ENCODE measurements around the gene FAM174A. TPM values are rescaled to one million over a fixed set of nuclear protein-coding genes. Genes with fewer than 3 reads are reported as not detected.

FAM174A gene
- total and polyA plus RNA-seq, 2 of the 4 experiments (the other 2 are of a cell fraction), result 2.7 to 10.3 TPM

- no CpG with 5 or more reads among the region's 1 CpG for WGBS, 2 experiments (ENCODE audit: extremely low coverage in 2 of 2, insufficient read length in 1 of 2)
- H4K5ac ChIP-seq (ENCODE audit: low read depth, low read length), result no peak overlapping the region
- no peak overlapping the region for H2AK9ac ChIP-seq (replicated peaks; ENCODE audit: low read depth, low read length, poor library complexity)
- H3K9ac ChIP-seq (ENCODE audit: low read depth, low read length), result no peak overlapping the region
- no peak overlapping the region for H3K4me2 ChIP-seq (ENCODE audit: low read depth, low read length)
- H3K18ac ChIP-seq (ENCODE audit: low read depth, low read length), result no peak overlapping the region
- no peak overlapping the region for H3K4me3 ChIP-seq (ENCODE audit: insufficient read depth, low read depth, low read length)
- in situ Hi-C loops (cut with MboI; ENCODE audit: low sequenced_read_pairs), result no loop called here
- dilution Hi-C loops (cut with HindIII; ENCODE audit: low sequenced_read_pairs, unreplicated experiment), result no loop called here
- H3K79me1 ChIP-seq (ENCODE audit: low read depth in 1 of 2, low read length in 2 of 2), result no peaks in the 10 kb centered on the region
- ChIA-PET POLR2A (ENCODE audit: unreplicated experiment) (no interaction called here), CTCF (no interaction called here)
- H2AK5ac ChIP-seq (ENCODE audit: low read depth, low read length), result no peak overlapping the region
- H2BK120ac ChIP-seq (ENCODE audit: low read depth, low read length), result no peak overlapping the region
- no peak for ATAC-seq (ENCODE audit: low read depth)
- no peaks in the 10 kb centered on the region for H3K4me1 ChIP-seq (ENCODE audit: control insufficient read depth, insufficient read depth, low read length)
- H2BK5ac ChIP-seq (ENCODE audit: low read depth, low read length, poor library complexity, severe bottlenecking), result no peak overlapping the region
- H3K27ac ChIP-seq (ENCODE audit: insufficient read depth, low read length), result no peak overlapping the region
- no peak overlapping the region for H3K14ac ChIP-seq (replicated peaks; ENCODE audit: low read depth, low read length)
- DNase-seq, result peak; percentile 5
- no peak overlapping the region for H2BK15ac ChIP-seq (ENCODE audit: low read depth, low read length)
- BruUV-seq (replicated peaks), result no TSS peak
- H2BK20ac ChIP-seq (ENCODE audit: low read depth, low read length), result no peak overlapping the region
- H3K4ac ChIP-seq (ENCODE audit: low read depth, low read length), result no peak overlapping the region
- H3K56ac ChIP-seq (ENCODE audit: extremely low read depth, insufficient read depth, low read length), result no peak overlapping the region
- H3K23ac ChIP-seq (ENCODE audit: low read depth, low read length), result no peak overlapping the region
- no peaks in the 10 kb centered on the region for H3K9me3 ChIP-seq (ENCODE audit: control insufficient read depth, insufficient read depth, low read length)
- H2AFZ ChIP-seq (replicated peaks; ENCODE audit: low read length, poor library complexity), result no peak overlapping the region
- H3K36me3 ChIP-seq (ENCODE audit: control insufficient read depth, insufficient read depth, low read length), result no peaks in the 10 kb centered on the region
- H4K91ac ChIP-seq (ENCODE audit: insufficient read depth, low read depth, low read length), result no peak overlapping the region
- H3K9me1 ChIP-seq (ENCODE audit: insufficient read depth, low read length), result no peaks in the 10 kb centered on the region
- no peaks in the 10 kb centered on the region for H4K20me1 ChIP-seq (ENCODE audit: insufficient read depth, low read length)
- H4K8ac ChIP-seq (ENCODE audit: low read depth in 2 of 2, low read length in 2 of 2), result no peak overlapping the region
- intact Hi-C loops (cut with micrococcal nuclease), result no loop called here
- no peaks in the 10 kb centered on the region for H3K27me3 ChIP-seq (ENCODE audit: control insufficient read depth, insufficient read depth, low read length)
- TF ChIP-seq FOS (IDR thresholded peaks at IDR 0.05; ENCODE audit: low read depth, low read length) (no peak), CEBPB (IDR thresholded peaks at IDR 0.05; ENCODE audit: low read depth, low read length) (no peak), POLR2A (IDR thresholded peaks at IDR 0.05; ENCODE audit: low read depth, low read length) (no peak), CTCF (conservative IDR thresholded peaks at IDR 0.05; ENCODE audit: low read depth, low read length) (no peak), MAFK (IDR thresholded peaks at IDR 0.05; ENCODE audit: low read depth, low read length) (no peak), NFE2L2 (IDR thresholded peaks at IDR 0.05; ENCODE audit: low read depth, low read length) (no peak), CHD1 (IDR thresholded peaks at IDR 0.05; ENCODE audit: low read depth, low read length) (no peak), SMC3 (IDR thresholded peaks at IDR 0.05; ENCODE audit: low read depth, low read length) (no peak)
- TF ChIP-seq, protein P1, sequence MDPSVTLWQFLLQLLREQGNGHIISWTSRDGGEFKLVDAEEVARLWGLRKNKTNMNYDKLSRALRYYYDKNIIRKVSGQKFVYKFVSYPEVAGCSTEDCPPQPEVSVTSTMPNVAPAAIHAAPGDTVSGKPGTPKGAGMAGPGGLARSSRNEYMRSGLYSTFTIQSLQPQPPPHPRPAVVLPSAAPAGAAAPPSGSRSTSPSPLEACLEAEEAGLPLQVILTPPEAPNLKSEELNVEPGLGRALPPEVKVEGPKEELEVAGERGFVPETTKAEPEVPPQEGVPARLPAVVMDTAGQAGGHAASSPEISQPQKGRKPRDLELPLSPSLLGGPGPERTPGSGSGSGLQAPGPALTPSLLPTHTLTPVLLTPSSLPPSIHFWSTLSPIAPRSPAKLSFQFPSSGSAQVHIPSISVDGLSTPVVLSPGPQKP (IDR thresholded peaks at IDR 0.05; ENCODE audit: borderline replicate concordance, low read depth, low read length), result no peak
Observed at GRCh38 chr5:100496296-100496695, 38.9 kb upstream of the FAM174A start.
